Right hindlimb (tissue), 1 donor: ENCODE data around the gene C1GALT1C1L.
"Not testable (repeated sequence)": the region's sequence is repeated elsewhere in the genome, so short reads cannot be mapped to it uniquely, and the experiment has no call there.

Experiments used
- DNase-seq: peaks from one replicate; pipeline ENCODE4 v3.0.0-alpha.2; 2018

Gene C1GALT1C1L

GRCh38 chr2:43676322-43677050 is at the start of gene C1GALT1C1L:
C1GALT1C1L (minus strand) TSS chr2:43676429; CDS start chr2:43676322, 107 bp downstream.
- peak; percentile 77 for DNase-seq

- no peak for DNase-seq
Measured at GRCh38 chr2:43725711-43726246, 49.5 kb upstream of the C1GALT1C1L start.

- no peak for DNase-seq
Measured at GRCh38 chr2:43724728-43725526, 48.7 kb upstream of the C1GALT1C1L start.

GRCh38 chr2:43718530-43719124 is 42.4 kb upstream of the C1GALT1C1L start:
- DNase-seq, result no peak

DNA sequence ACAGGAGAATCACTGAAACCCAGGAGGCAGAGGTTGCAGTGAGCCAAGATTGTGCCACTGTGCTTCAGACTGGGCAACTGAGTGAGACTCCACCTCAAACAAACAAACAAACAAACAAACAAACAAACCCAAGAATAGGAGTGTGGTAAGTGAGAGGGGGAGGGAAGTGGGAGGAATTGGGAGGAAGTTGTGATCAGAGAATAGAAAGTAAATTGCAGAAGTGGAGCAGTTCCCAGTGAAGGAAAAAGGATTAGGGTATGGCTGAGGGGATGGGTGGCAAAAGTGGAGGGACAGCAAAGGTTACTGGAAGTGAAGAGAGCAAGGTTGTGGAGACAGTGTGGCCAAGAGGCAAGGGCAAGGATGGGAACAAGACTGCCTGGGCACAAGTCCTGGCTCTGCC is 41.1 kb upstream of the C1GALT1C1L start:
- DNase-seq, result no peak

DNA sequence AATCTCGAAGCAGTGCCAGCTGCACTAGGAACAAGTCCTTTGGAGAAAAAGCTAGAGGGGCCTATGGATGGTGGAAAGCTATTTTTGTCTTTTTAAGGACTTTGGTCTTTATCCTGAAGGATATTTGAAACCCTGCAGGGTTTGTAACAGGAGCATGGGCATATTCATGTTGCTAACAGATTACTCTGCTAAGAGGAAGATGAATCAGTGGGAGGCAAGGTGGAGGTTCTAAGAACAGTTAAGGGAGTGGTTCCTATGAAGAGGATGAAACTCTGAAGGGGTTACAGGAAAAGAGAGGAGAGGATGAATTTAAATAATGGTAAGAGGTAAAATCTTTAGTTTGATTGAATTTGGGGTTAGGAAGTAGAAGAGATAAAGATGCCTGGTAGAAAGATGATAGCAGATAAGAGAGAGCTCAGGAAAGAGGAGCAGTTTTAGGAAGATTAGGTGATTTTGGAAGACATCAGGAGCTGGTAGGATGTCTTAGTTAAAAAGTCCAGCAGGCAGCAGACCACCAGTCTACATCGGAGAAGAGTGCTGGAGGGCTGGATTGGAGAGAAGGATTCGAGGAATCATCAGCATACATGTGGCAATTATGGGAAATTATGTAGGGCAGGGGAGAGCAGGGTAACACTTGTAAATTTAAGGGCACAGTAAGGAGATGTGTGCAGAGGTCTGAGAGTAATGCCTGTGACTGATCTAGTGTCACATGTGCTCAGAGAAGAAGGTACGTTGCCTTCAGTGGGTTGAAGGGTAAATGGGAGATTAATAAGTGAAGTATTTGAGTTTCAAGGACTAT is 39.3 kb upstream of the C1GALT1C1L start:
- DNase-seq, result no peak

DNA sequence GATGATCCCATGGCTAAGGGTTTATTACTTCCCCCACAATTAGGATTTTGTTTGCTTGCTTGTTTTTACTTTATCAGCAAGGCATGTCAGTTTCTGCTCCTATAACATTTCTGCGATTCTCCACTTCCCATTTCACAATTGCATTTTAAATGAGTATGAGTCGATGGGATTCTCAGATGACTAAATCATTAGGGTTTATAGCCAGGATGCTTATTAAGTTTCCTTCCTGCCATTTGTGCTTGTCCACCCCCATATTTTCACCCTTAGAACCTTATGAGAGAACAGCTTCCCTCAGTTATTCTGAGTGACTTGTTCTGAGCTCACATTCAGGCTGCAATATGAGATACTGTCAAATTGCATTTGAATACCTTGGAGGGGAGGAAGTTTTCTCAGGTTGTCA is 37.9 kb upstream of the C1GALT1C1L start:
- no peak for DNase-seq

DNA sequence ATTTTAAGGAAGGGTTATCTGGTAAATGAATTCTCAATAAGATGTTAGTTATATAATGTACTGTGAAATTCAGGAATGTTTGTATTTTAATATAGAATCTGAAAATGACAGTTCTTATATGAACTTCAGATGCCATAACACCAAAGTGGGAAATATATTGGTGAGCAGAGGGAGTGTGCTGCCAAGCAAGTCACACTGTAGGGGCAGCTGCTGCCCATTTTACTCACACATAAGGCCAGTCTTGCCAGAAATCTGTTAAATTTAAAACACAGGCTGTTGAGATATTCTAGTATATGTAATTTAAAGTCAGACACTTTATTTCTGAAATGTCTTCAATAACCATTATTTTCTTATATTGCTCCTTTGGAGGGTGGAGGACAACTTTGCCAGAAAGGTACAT is 34.6 kb upstream of the C1GALT1C1L start:
- DNase-seq, result no peak

- no peak for DNase-seq
Measured at GRCh38 chr2:43708891-43709290, 32.7 kb upstream of the C1GALT1C1L start.

GRCh38 chr2:43708178-43708577 is 31.9 kb upstream of the C1GALT1C1L start:
- no peak for DNase-seq

DNA sequence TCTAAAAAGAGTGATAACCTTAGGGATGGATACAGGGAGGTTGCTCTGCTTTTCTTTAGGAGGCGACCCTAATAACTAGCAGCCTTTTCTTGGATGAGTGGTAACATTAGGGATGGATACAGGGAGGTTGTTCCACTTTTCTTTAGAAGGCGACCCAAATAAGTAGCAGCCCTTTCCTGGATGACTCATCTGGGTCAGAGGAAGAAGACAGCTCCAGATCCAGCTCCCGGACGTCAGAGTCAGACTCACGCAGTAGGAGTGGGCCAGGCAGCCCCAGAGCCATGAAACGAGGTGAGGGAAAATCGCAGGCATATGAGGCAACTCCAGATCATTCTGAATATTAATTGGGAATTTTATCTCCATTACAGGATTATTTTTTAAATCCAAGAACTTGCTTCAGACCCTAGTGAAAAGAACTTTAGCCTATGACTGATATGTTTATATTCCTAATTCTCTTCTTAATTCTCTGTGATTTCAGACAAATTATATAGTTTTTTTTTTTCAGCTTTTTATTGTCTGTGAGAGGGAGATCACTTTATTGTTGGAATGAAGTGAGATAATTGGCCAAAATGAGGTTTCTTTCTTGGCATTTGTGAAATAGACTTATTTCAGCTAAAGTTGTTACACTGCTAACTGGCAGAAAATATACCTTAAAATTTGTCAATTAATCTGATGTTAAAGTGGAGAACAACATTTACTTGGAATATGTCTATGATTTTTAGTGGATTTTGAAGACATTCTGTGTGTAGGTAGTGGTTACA is 31.2 kb upstream of the C1GALT1C1L start:
- peak; percentile 41 for DNase-seq

DNA sequence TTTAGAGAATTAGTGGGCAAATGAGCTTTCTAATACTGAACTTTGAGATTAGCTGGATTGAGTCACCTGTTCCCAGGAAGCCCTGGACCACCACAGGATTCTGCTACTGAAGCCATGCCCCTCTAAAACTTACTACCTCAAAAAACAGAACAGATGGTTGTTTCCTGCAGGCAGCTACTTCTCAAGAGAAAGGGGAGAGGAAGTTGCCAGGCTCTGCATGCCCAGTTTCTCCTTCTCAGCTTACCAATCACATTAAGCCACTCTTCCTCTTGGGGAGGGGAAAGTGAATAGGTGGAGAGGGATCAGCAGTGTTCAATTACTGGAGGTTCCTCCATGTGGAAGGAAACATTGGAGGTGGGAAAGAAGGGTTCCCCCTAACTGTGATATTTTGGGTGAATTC is 24.9 kb upstream of the C1GALT1C1L start:
- DNase-seq, result no peak

DNA sequence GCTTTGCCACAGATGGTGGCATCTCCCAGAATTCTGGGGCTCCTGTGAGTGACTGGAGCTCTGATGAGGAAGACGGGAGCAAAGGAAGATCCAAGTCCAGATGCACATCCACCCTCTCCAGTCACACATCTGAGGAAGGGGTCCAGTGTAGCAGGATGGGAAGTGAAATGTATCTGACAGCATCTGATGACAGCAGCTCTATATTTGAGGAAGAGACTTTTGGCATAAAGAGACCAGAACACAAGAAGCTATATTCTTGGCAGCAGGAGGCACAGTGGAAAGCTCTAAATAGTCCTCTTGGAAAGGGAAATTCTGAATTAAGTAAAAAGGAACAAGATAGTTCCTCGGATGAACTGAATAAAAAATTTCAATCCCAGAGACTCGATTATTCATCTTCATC is 23.5 kb upstream of the C1GALT1C1L start:
- DNase-seq, result no peak

- not testable (repeated sequence) for DNase-seq
Measured at GRCh38 chr2:43698140-43698539, 21.9 kb upstream of the C1GALT1C1L start.

GRCh38 chr2:43692428-43692994 is 16.3 kb upstream of the C1GALT1C1L start:
- no peak for DNase-seq

DNA sequence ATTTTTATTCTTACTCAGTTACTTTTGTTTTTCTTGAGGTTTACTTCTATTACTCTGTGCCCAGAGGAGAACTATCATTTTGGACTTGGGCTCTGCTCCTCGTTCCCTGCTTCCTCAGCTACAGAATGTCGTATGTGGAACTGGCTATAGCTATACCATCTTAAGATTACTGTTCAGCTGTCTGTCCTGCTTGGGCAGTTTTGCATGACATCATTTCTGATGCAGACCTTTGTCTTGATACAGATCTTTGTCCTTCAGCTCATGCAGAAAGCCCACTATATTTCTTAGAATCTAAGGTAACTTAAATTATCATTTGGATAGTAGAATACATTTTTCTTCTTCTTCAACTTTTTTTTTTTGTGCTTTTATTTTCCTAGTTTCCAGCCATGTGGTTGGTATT is 13.8 kb upstream of the C1GALT1C1L start:
- no peak for DNase-seq

GRCh38 chr2:43685357-43685756 is 9.1 kb upstream of the C1GALT1C1L start:
- DNase-seq, result no peak

DNA sequence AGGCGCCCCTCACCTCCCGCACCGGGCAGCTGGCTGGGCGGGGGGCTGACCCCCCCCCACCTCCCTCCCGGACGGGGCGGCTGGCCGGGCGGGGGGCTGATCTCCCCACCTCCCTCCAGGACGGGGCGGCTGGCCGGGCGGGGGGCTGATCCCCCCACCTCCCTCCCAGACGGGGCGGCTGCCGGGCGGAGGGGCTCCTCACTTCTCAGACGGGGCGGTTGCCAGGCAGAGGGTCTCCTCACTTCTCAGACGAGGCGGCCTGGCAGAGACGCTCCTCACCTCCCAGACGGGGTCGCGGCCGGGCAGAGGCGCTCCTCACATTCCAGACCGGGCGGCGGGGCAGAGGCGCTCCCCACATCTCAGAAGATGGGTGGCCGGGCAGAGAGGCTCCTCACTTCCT is 1.6 kb upstream of the C1GALT1C1L start:
- DNase-seq, result not testable (repeated sequence)

DNA sequence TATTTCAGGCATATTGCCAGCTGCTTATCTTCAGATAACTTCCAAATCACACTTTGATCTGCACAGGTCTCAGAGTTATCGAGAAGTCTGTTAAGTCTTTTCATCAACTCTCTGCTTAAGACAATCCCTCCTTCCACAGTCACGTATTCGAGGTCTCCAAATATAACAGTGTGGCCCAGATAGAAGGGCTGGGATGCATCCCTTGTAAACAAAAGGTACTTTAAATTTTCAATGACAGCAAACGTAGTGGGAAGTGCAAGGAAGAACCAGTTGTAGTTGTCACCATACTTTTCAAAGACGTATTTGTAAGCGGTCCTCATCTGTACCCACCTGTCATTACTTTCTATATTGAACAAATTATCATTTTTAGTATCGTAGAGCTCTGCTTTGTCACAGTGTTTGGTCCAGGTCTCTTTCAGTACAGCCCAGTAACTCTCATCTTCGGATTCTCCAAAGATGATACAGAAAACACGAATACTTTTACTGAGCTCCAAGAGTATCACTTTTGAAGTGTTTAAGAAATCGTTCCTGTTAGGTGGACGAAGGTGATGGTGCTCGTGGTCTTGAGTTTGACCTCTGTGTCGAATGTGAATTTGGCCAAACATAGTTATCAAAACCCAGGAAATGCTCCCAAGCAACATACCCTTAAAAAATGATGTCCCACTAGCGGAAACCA is 445 bp downstream of the C1GALT1C1L start:
- DNase-seq, result no peak

DNA sequence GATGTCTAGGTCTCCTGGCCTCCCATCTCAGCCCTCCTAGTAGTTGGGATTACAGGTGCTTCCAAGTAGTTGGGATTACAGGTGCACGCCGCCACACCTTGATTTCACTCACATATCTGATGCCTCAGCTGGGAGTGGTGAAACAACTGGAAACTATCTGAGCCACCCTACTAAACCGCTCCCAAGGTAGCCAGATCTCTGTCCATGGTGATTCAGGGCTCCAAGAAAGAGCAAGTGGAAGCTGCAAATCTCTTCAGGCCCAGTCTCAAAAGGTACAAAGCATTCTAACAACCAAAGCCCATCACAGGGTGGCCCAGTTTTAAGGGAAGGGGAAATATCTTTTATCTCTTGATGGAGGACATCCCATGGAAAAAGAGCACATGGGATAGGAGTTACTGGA is 19.0 kb downstream of the C1GALT1C1L start:
- DNase-seq, result no peak

- DNase-seq, result no peak
Measured at GRCh38 chr2:43653506-43653905, 22.7 kb downstream of the C1GALT1C1L start.
